H9 (cell line): ENCODE results near the gene CDH26. TPM values are rescaled to one million over a fixed set of nuclear protein-coding genes. Genes with fewer than 3 reads are reported as not detected.

Source experiments
- DNase-seq: peaks from one replicate; pipeline ENCODE4 v3.0.0-alpha.2; 2017
- H2AFZ ChIP-seq: one replicate; pipeline ENCODE4 v1.6.1; 2013; ENCODE audit warnings: mild to moderate bottlenecking, low read length, control low read depth, moderate library complexity
- H2AK5ac ChIP-seq: 2 replicates; pipeline ENCODE4 v1.6.1; 2013; ENCODE audit warnings: low read length, control low read depth, mixed read lengths; ENCODE audit not compliant: insufficient read length
- H2BK120ac ChIP-seq: one replicate; pipeline ENCODE4 v1.6.1; 2013; ENCODE audit warnings: low read depth, mild to moderate bottlenecking, low read length, control low read depth, inconsistent platforms; ENCODE audit not compliant: poor library complexity, severe bottlenecking
- H2BK12ac ChIP-seq: 2 replicates; pipeline ENCODE4 v1.6.1; 2013; ENCODE audit warnings: low read length, control low read depth, mixed read lengths, low read depth; ENCODE audit not compliant: insufficient read length
- H2BK15ac ChIP-seq: 2 replicates; pipeline ENCODE4 v1.6.1; 2013; ENCODE audit warnings: low read depth, low read length, control low read depth
- H2BK20ac ChIP-seq: one replicate; pipeline ENCODE4 v1.6.1; 2013; ENCODE audit warnings: low read depth, mild to moderate bottlenecking, low read length, control low read depth, inconsistent platforms; ENCODE audit not compliant: poor library complexity, severe bottlenecking
- H2BK5ac ChIP-seq: 2 replicates; pipeline ENCODE4 v1.6.1; 2013; ENCODE audit warnings: low read length, control low read depth, mixed read lengths; ENCODE audit not compliant: insufficient read length
- H3K14ac ChIP-seq: 2 replicates; pipeline ENCODE4 v1.6.1; 2013; ENCODE audit warnings: low read length, control low read depth; ENCODE audit not compliant: insufficient read depth
- H3K18ac ChIP-seq: 2 replicates; pipeline ENCODE4 v1.6.1; 2013; ENCODE audit warnings: low read depth, mild to moderate bottlenecking, mixed read lengths, low read length, control low read depth; ENCODE audit not compliant: insufficient read length
- H3K23ac ChIP-seq: 2 replicates; pipeline ENCODE4 v1.6.1; 2013; ENCODE audit warnings: low read length, control low read depth, mixed read lengths, low read depth; ENCODE audit not compliant: insufficient read length
- H3K23me2 ChIP-seq: 2 replicates; pipeline ENCODE4 v1.6.1; 2013; ENCODE audit warnings: low read depth, mild to moderate bottlenecking, mixed read lengths, low read length, control low read depth; ENCODE audit not compliant: insufficient read length, poor library complexity, severe bottlenecking
- H3K27ac ChIP-seq: 2 replicates; pipeline ENCODE4 v1.5.1; 2013; ENCODE audit warnings: low read length, control low read depth, mixed read lengths, low read depth; ENCODE audit not compliant: insufficient read length
- H3K27me3 ChIP-seq: 2 replicates; pipeline ENCODE4 v1.6.1; 2013; ENCODE audit warnings: low read length, control low read depth, inconsistent platforms; ENCODE audit not compliant: insufficient read depth
- H3K4ac ChIP-seq: 2 replicates; pipeline ENCODE4 v1.6.1; 2013; ENCODE audit warnings: low read depth, mild to moderate bottlenecking, control low read depth, inconsistent platforms, low read length, moderate library complexity
- H3K4me1 ChIP-seq: 2 replicates; pipeline ENCODE4 v1.6.1; 2013; ENCODE audit warnings: low read length, control low read depth, inconsistent platforms; ENCODE audit not compliant: insufficient read depth
- H3K4me2 ChIP-seq: 2 replicates; pipeline ENCODE4 v1.6.1; 2013; ENCODE audit warnings: low read length, control low read depth, mixed read lengths; ENCODE audit not compliant: insufficient read length, insufficient read depth
- H3K56ac ChIP-seq: 2 replicates; pipeline ENCODE4 v1.6.1; 2013; ENCODE audit warnings: low read depth, mild to moderate bottlenecking, mixed read lengths, low read length, control low read depth; ENCODE audit not compliant: insufficient read length
- H3K79me1 ChIP-seq: 2 replicates; pipeline ENCODE4 v1.6.1; 2013; ENCODE audit warnings: low read depth, mild to moderate bottlenecking, moderate library complexity, low read length, control low read depth, inconsistent platforms; ENCODE audit not compliant: insufficient read depth, poor library complexity, severe bottlenecking
- H3K79me2 ChIP-seq: 2 replicates; pipeline ENCODE4 v1.6.1; 2013; ENCODE audit warnings: low read length, control low read depth, inconsistent platforms; ENCODE audit not compliant: insufficient read depth
- H3K9ac ChIP-seq: 2 replicates; pipeline ENCODE4 v1.6.1; 2013; ENCODE audit warnings: low read length, control low read depth, mixed read lengths; ENCODE audit not compliant: insufficient read length; ENCODE audit errors: extremely low read depth
- H3K9me3 ChIP-seq: one replicate; pipeline ENCODE4 v1.6.1; 2013; ENCODE audit warnings: low read depth, low read length, inconsistent platforms; ENCODE audit not compliant: control insufficient read depth
- H3T11ph ChIP-seq: one replicate; pipeline ENCODE4 v1.6.1; 2013; ENCODE audit warnings: mild to moderate bottlenecking, low read length, control low read depth, inconsistent platforms
- H4K20me1 ChIP-seq: one replicate; pipeline ENCODE4 v1.6.1; 2013; ENCODE audit not compliant: control insufficient read depth, insufficient read length, insufficient read depth
- H4K5ac ChIP-seq: 2 replicates; pipeline ENCODE4 v1.6.1; 2013; ENCODE audit warnings: low read depth, mild to moderate bottlenecking, mixed read lengths, low read length, control low read depth; ENCODE audit not compliant: insufficient read length
- H4K8ac ChIP-seq: replicated peaks from 2 replicates; pipeline ENCODE4 v1.6.1; 2013; ENCODE audit warnings: low read length, control low read depth, mixed read lengths, low read depth; ENCODE audit not compliant: insufficient read length
- H4K91ac ChIP-seq: 2 replicates; pipeline ENCODE4 v1.6.1; 2013; ENCODE audit warnings: low read depth, mild to moderate bottlenecking, moderate library complexity, mixed read lengths, low read length, control low read depth; ENCODE audit not compliant: insufficient read length
- H3K27ac Mint-ChIP-seq, 3 experiments: 2 replicates in 2 of 3; 3 replicates in 1 of 3; pipeline ENCODE4 v1.8.0; 2020 to 2021; ENCODE audit warnings: mixed read lengths in 3 of 3, mild to moderate bottlenecking in 1 of 3, moderate library complexity in 1 of 3
- H3K27me3 Mint-ChIP-seq: 2 replicates; pipeline ENCODE4 v1.8.0; 2021; ENCODE audit warnings: low read depth, mild to moderate bottlenecking, moderate library complexity, mixed read lengths
- H3K36me3 Mint-ChIP-seq, 3 experiments: 2 replicates in 2 of 3; 3 replicates in 1 of 3; pipeline ENCODE4 v1.8.0; 2020 to 2021; ENCODE audit warnings: low read depth in 3 of 3, mixed read lengths in 3 of 3; ENCODE audit not compliant: insufficient read depth in 1 of 3
- H3K4me1 Mint-ChIP-seq, 2 experiments: 2 replicates each; pipeline ENCODE4 v1.8.0; 2020; ENCODE audit warnings: mixed read lengths in 2 of 2
- H3K4me3 Mint-ChIP-seq, 2 experiments: 2 replicates in 1 of 2; 3 replicates in 1 of 2; pipeline ENCODE4 v1.8.0; 2020 to 2021; ENCODE audit warnings: mild to moderate bottlenecking in 2 of 2, mixed read lengths in 2 of 2, moderate library complexity in 1 of 2
- H3K9me3 Mint-ChIP-seq, 2 experiments: 2 replicates in 1 of 2; 3 replicates in 1 of 2; pipeline ENCODE4 v1.8.0; 2020; ENCODE audit warnings: mild to moderate bottlenecking in 2 of 2, mixed read lengths in 2 of 2, moderate library complexity in 1 of 2
- CTCF ChIP-seq: fragments of 200-600 bp; sonication (generic); conservative IDR thresholded peaks from 3 replicates; pipeline ENCODE4 v1.8.0; 2021; ENCODE audit warnings: antibody characterized with exemption, mild to moderate bottlenecking
- WGBS: extraction: QIAGEN DNeasy Blood & Tissue Kit; methylation state at CpG from one replicate; pipeline ENCODE4 v1.1.7; 2013; ENCODE audit warnings: missing lambda C conversion rate, low lambda C conversion rate, mixed read lengths; ENCODE audit not compliant: insufficient read length; ENCODE audit errors: extremely low coverage; 5-methylcytosine and 5-hydroxymethylcytosine counted together
- total RNA-seq: library from RNA; stranded (reverse); gene quantifications from 2 replicates; pipeline ENCODE4 v1.2.1, GENCODE V29; 2021

The CDH26 gene
- total RNA-seq, 1 experiment from 2014 or later, result 0.79 TPM

GRCh38 chr20:59940956-59941294 lies 17.3 kb upstream of the CDH26 start:
- Histone ChIP-seq H3K4ac (no peak overlapping the region), H2BK20ac (no peak overlapping the region), H2AK5ac (no peak overlapping the region), H2BK5ac (no peak overlapping the region), H3K4me1 (no peaks in the 10 kb centered on the region), H3K23me2 (peaks cover 4% of the 10 kb centered on the region), H2AFZ (peak overlapping the region; percentile 11), H3K27me3 (peaks cover 7% of the 10 kb centered on the region; the same call in 1 of the 2 replicates), H3T11ph (no peak overlapping the region), H3K23ac (no peak overlapping the region), H3K79me2 (no peaks in the 10 kb centered on the region), H3K56ac (no peak overlapping the region), H2BK12ac (no peak overlapping the region), H3K9ac (peak overlapping the region; percentile 75), H2BK15ac (no peak overlapping the region), H4K5ac (no peak overlapping the region), H3K4me2 (peak overlapping the region; percentile 67), H3K18ac (no peak overlapping the region), H3K79me1 (no peaks in the 10 kb centered on the region), H3K9me3 (no peaks in the 10 kb centered on the region), H4K91ac (no peak overlapping the region), H4K8ac (no peak overlapping the region), H2BK120ac (no peak overlapping the region), H3K14ac (peak overlapping the region; percentile 75; the same call in 1 of the 2 replicates), H4K20me1 (no peaks in the 10 kb centered on the region), H3K27ac (no peak overlapping the region)
- no CpG with 5 or more reads among the region's 4 CpGs for WGBS
- Mint-ChIP-seq H3K4me1 (peaks cover 17 to 20% of the 10 kb centered on the region in 2 experiments), H3K9me3 (peaks cover 6% of the 10 kb centered on the region in 2 experiments; a peak in 3 of 5 replicates), H3K27ac (peak overlapping the region in 2 of 3 experiments; percentile 96 to 99; a peak in 4 of 7 replicates), H3K27me3 (peaks cover 22% of the 10 kb centered on the region), H3K4me3 (peak overlapping the region; percentile 84 to 94), H3K36me3 (peaks cover 13 to 27% (median 24%) of the 10 kb centered on the region in 3 experiments)
- no peak for TF ChIP-seq CTCF
- DNase-seq, result no peak
